Measurements from ENCODE around the gene CMTM4. TPM values are rescaled to one million over a fixed set of nuclear protein-coding genes. Genes with fewer than 3 reads are reported as not detected.
"Not testable (repeated sequence)": the region's sequence is repeated elsewhere in the genome, so short reads cannot be mapped to it uniquely, and the experiment has no call there.

The CMTM4 gene
- total and polyA plus RNA-seq, 5 experiments from 2014 or later: 0.15 to 3.1 (median 1.1) TPM; not detected in 1

- ATAC-seq: no peak
- no peak overlapping the region for H3K4me3 Mint-ChIP-seq
- H3K9me3 Mint-ChIP-seq: no peaks in the 10 kb centered on the region
- no peaks in the 10 kb centered on the region for H3K27me3 Mint-ChIP-seq
- peaks cover 0 to 4% (median 0%) of the 10 kb centered on the region in 4 donors for H3K4me1 Mint-ChIP-seq
- DNase-seq: no peak
- H3K27ac Mint-ChIP-seq: no peak overlapping the region
- POLR2A ChIA-PET: no interaction called here
- H3K36me3 Mint-ChIP-seq: peaks cover 0 to 46% (median 0%) of the 10 kb centered on the region in 3 donors
Observed at GRCh38 chr16:66614161-66614802, 82.3 kb downstream of the CMTM4 start.

GRCh38 chr16:66612422-66612821, 84.1 kb downstream of the CMTM4 start:
- no peaks in the 10 kb centered on the region for H3K9me3 Mint-ChIP-seq
- H3K4me1 Mint-ChIP-seq: peaks cover 4 to 16% (median 14%) of the 10 kb centered on the region in 4 donors
- ATAC-seq (no peak), DNase-seq (no peak)
- H3K27me3 Mint-ChIP-seq: no peaks in the 10 kb centered on the region
- H3K36me3 Mint-ChIP-seq: peaks cover 0 to 47% (median 0%) of the 10 kb centered on the region in 3 donors
- no peak overlapping the region for H3K27ac Mint-ChIP-seq
- no peak overlapping the region for H3K4me3 Mint-ChIP-seq
- POLR2A ChIA-PET: no interaction called here

- DNase-seq, H3K9me3 Mint-ChIP-seq, H3K27me3 Mint-ChIP-seq, H3K4me3 Mint-ChIP-seq, ATAC-seq, POLR2A ChIA-PET: not testable (repeated sequence)
- Mint-ChIP-seq H3K4me1 (peaks cover 4 to 21% (median 19%) of the 10 kb centered on the region in 4 donors), H3K27ac (peak overlapping the region in 1 of 10 donors; percentile 43), H3K36me3 (peaks cover 0 to 47% (median 0%) of the 10 kb centered on the region in 3 donors)
Observed at GRCh38 chr16:66611911-66612310, 84.6 kb downstream of the CMTM4 start.

- POLR2A ChIA-PET: interaction anchor here (1.2 kb wide), 1 partner anchor 58 kb away, joined by 3 read pairs; the partner anchor contains the start of gene CKLF
- Mint-ChIP-seq H3K36me3 (peaks cover 0 to 47% (median 0%) of the 10 kb centered on the region in 3 donors), H3K27ac (peak overlapping the region in 4 of 10 donors; percentile 17 to 83 (median 53)), H3K27me3 (no peaks in the 10 kb centered on the region), H3K4me3 (no peak overlapping the region), H3K9me3 (no peaks in the 10 kb centered on the region), H3K4me1 (peaks cover 10 to 32% (median 31%) of the 10 kb centered on the region in 4 donors)
- no peak for DNase-seq
- no peak for ATAC-seq
Observed at GRCh38 chr16:66610111-66610820, 86.3 kb downstream of the CMTM4 start.

- Mint-ChIP-seq H3K27ac (peak overlapping the region in 3 of 10 donors; percentile 11 to 65 (median 28)), H3K4me3 (no peak overlapping the region), H3K9me3 (no peaks in the 10 kb centered on the region), H3K27me3 (no peaks in the 10 kb centered on the region), H3K36me3 (peaks cover 0 to 42% (median 0%) of the 10 kb centered on the region in 3 donors), H3K4me1 (peaks cover 10 to 34% (median 31%) of the 10 kb centered on the region in 4 donors)
- ATAC-seq: no peak
- DNase-seq: no peak
- POLR2A ChIA-PET: interaction anchor here (0.5 kb wide), 1 partner anchor 265 kb away, joined by 4 read pairs; no protein-coding TSS in a partner anchor
Observed at GRCh38 chr16:66609139-66609510, 87.4 kb downstream of the CMTM4 start.

- ATAC-seq (peak; percentile 32 to 37), DNase-seq (peak; percentile 66 to 85 (median 80))
- Mint-ChIP-seq H3K4me1 (peaks cover 16 to 40% (median 37%) of the 10 kb centered on the region in 4 donors), H3K4me3 (peak overlapping the region in 6 of 10 donors; percentile 28 to 75 (median 42)), H3K36me3 (peaks cover 0 to 41% (median 0%) of the 10 kb centered on the region in 3 donors), H3K9me3 (no peaks in the 10 kb centered on the region), H3K27me3 (peaks cover 0 to 2% (median 0%) of the 10 kb centered on the region in 5 donors), H3K27ac (peak overlapping the region; percentile 55 to 91 (median 72))
- POLR2A ChIA-PET: interaction anchor here (0.5 to 1.6 kb wide), 5 partner anchors 9 to 266 kb away, joined by 3 to 4 read pairs (median 3); partner anchors contain the start of genes CKLF and CMTM2
Observed at GRCh38 chr16:66608241-66609138, 88.1 kb downstream of the CMTM4 start.

GRCh38 chr16:66605979-66606751, 90.4 kb downstream of the CMTM4 start:
- H3K9me3 Mint-ChIP-seq: peaks cover 0 to under 1% (median 0%) of the 10 kb centered on the region in 9 donors
- no peak for ATAC-seq
- H3K4me3 Mint-ChIP-seq: peak overlapping the region; percentile 72 to 92 (median 82)
- peaks cover 19 to 49% (median 42%) of the 10 kb centered on the region in 4 donors for H3K4me1 Mint-ChIP-seq
- H3K36me3 Mint-ChIP-seq: peaks cover 0 to 18% (median 0%) of the 10 kb centered on the region in 3 donors
- DNase-seq: no peak
- peak overlapping the region; percentile 72 to 91 (median 83) for H3K27ac Mint-ChIP-seq
- POLR2A ChIA-PET: interaction anchor here (0.5 to 1.6 kb wide), 4 partner anchors 9 to 129 kb away, joined by 3 to 4 read pairs (median 3); no protein-coding TSS in a partner anchor
- H3K27me3 Mint-ChIP-seq: peaks cover 0 to 2% (median 0%) of the 10 kb centered on the region in 5 donors

- ATAC-seq (peak in 1 of 2 donors; percentile 13), DNase-seq (peak in 2 of 10 donors; percentile 27 to 28)
- H3K27me3 Mint-ChIP-seq: peaks cover 0 to 2% (median 0%) of the 10 kb centered on the region in 5 donors
- H3K9me3 Mint-ChIP-seq: peaks cover 0 to 7% (median 0%) of the 10 kb centered on the region in 9 donors
- peak overlapping the region; percentile 72 to 92 (median 82) for H3K4me3 Mint-ChIP-seq
- H3K36me3 Mint-ChIP-seq: peaks cover 0 to 10% (median 6%) of the 10 kb centered on the region in 3 donors
- H3K27ac Mint-ChIP-seq: peak overlapping the region in 7 of 10 donors; percentile 78 to 91 (median 83)
- POLR2A ChIA-PET: interaction anchor here (0.7 to 2.5 kb wide), 4 partner anchors 16 to 198 kb away, joined by 4 to 33 read pairs (median 14); partner anchors contain the start of gene CKLF
- peaks cover 19 to 56% (median 47%) of the 10 kb centered on the region in 4 donors for H3K4me1 Mint-ChIP-seq
Observed at GRCh38 chr16:66605177-66605978, 91.2 kb downstream of the CMTM4 start.

- H3K36me3 Mint-ChIP-seq: peaks cover 0 to 6% (median 3%) of the 10 kb centered on the region in 3 donors
- POLR2A ChIA-PET: interaction anchor here (0.7 to 2.5 kb wide), 22 partner anchors 11 to 264 kb away, joined by 3 to 33 read pairs (median 5); partner anchors contain the start of genes CKLF, CMTM2, DYNC1LI2 and NAE1
Observed at GRCh38 chr16:66604376-66605176, 92.0 kb downstream of the CMTM4 start, which contains the start of gene CMTM3. Gene CMTM3 (plus strand): TSS chr16:66604704. CDS start chr16:66604806, 102 bp downstream.

More at GRCh38 chr16:66604376-66605176, 92.0 kb downstream of the CMTM4 start, which contains the start of gene CMTM3:
- peak; percentile 55 to 62 for ATAC-seq
- Mint-ChIP-seq H3K9me3 (peaks cover 0 to 7% (median 0%) of the 10 kb centered on the region in 9 donors), H3K27ac (peak within 1 kb of the TSS; percentile 91 to 97 (median 94)), H3K4me1 (peaks cover 22 to 62% (median 53%) of the 10 kb centered on the region in 4 donors), H3K27me3 (peaks cover 0 to 2% (median 0%) of the 10 kb centered on the region in 5 donors), H3K4me3 (peak within 1 kb of the TSS; percentile 85 to 97 (median 93))
- DNase-seq: peak; percentile 56 to 82 (median 72)

Data from naive thymus-derived CD8-positive, alpha-beta T cell (primary cell).